Measurements from ENCODE around the gene MRM3. TPM values are rescaled to one million over a fixed set of nuclear protein-coding genes. Genes with fewer than 3 reads are reported as not detected.

The MRM3 gene
- total RNA-seq, 4 donors from 2014 or later: 18.6 to 29.1 (median 24.8) TPM

DNA sequence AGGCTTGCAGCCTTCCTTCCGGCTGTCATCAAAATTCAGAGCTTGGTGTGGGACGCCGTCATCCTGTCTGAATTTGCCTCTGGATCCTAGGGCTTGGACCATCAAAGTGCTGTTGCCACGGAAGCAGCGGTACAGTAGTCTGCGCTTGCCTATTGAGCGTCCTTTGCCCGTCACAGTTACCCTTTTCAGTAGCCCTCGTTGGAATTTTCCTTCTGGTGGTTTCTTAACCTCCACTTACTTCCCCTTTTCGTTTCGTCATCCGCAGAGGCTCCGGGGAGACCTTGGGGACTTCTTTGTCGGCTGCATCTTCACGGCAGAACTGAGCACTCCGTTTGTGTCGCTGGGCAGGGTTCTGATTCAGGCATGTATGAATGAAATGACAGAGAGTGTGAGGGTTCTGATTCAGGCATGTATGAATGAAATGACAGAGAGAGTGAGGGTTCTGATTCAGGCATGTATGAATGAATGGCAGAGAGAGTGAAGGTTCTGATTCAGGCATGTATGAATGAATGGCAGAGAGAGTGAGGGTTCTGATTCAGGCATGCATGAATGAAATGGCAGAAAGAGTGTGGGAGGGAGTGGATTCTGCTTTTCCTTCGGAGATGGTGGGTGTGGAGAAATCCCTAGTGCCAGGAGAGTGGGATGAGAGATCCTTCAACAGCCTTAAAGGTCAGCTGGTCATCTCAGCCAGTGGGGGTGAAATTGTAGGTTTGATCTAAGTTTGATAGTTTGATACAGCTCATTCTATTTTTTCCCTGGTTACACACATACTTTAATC lies 41.7 kb upstream of the MRM3 start:
- H3K36me3 ChIP-seq: peaks cover 0 to 72% (median 10%) of the 10 kb centered on the region in 3 donors
- WGBS, 2 donors: 57 to 63% methylated on average over 18 of the region's 18 CpGs
- H3K27ac ChIP-seq: no peak overlapping the region

DNA sequence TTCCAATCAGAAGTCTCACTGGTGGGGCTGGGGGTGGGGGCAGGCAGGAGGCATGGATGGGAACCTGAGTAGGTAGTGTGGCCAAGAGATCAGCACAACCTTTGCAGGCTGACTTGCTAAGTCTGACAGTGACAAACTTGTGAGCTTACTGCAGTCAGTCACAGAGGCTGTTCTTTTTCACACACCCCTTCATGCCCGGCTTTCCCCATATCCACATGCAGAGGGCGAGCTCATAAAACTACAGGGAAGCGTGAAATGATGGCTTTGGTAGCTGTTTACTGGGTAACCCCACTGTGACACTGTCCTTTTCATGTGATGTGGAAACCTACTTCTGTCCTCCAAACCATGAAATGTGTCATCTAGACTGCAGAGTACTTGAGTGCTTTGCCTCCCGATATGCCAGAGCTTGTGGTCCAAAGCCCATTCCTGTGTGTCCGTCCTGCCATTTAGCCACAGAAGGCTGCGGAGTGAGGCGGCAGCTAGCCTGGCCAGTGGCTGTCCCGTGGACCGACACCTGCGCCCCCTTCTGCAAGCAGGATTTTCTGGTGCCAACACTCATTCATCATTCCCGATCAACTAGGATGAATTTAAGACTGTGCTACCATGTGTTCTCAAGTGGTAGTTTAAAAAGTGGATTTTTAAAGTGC lies 39.9 kb upstream of the MRM3 start:
- H3K27ac ChIP-seq: no peak overlapping the region
- H3K27me3 ChIP-seq: no peaks in the 10 kb centered on the region
- TF ChIP-seq POLR2A (IDR thresholded peaks at IDR 0.05) (no peak), EP300 (IDR thresholded peaks at IDR 0.05) (no peak)
- TF ChIP-seq, protein P1, sequence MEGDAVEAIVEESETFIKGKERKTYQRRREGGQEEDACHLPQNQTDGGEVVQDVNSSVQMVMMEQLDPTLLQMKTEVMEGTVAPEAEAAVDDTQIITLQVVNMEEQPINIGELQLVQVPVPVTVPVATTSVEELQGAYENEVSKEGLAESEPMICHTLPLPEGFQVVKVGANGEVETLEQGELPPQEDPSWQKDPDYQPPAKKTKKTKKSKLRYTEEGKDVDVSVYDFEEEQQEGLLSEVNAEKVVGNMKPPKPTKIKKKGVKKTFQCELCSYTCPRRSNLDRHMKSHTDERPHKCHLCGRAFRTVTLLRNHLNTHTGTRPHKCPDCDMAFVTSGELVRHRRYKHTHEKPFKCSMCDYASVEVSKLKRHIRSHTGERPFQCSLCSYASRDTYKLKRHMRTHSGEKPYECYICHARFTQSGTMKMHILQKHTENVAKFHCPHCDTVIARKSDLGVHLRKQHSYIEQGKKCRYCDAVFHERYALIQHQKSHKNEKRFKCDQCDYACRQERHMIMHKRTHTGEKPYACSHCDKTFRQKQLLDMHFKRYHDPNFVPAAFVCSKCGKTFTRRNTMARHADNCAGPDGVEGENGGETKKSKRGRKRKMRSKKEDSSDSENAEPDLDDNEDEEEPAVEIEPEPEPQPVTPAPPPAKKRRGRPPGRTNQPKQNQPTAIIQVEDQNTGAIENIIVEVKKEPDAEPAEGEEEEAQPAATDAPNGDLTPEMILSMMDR (IDR thresholded peaks at IDR 0.05): no peak
- peaks cover 0 to 7% (median 0%) of the 10 kb centered on the region in 4 donors for H3K4me1 ChIP-seq
- no peak overlapping the region for H3K4me3 ChIP-seq
- DNase-seq (ENCODE audit: low spot score in 2 of 2): no peak
- no peaks in the 10 kb centered on the region for H3K9me3 ChIP-seq
- 80 to 89% methylated on average over 11 of the region's 11 CpGs for WGBS, 2 donors
- peaks cover 0 to 91% (median 24%) of the 10 kb centered on the region in 3 donors for H3K36me3 ChIP-seq

More for the DNA sequence above, 41.7 kb upstream of the MRM3 start:
- no peak overlapping the region for H3K4me3 ChIP-seq
- no peak for DNase-seq (ENCODE audit: low spot score in 2 of 2)
- H3K9me3 ChIP-seq: no peaks in the 10 kb centered on the region
- peaks cover 0 to 7% (median 0%) of the 10 kb centered on the region in 4 donors for H3K4me1 ChIP-seq
- H3K27me3 ChIP-seq: no peaks in the 10 kb centered on the region
- TF ChIP-seq POLR2A (IDR thresholded peaks at IDR 0.05): no peak

DNA sequence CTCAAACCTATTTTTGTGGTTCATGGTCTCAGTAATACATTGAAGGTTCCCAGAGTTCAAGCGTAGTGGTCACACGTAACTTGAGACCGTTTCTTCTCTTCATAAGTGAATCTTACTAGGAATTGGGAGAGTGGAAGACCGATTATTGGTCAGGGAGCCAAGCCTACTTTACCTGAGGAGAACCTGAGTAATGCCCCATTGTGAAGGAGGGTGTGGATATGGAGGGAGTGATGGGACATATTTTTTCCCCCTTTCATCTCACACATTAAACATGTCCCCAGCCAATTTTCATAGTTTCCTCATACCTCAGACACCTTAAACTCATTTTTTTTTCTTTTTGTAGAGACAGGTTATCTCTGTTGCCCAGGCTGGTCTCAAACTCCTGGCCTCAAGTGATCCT lies 39.0 kb upstream of the MRM3 start:
- TF ChIP-seq, protein P1 (IDR thresholded peaks at IDR 0.05): no peak
- TF ChIP-seq EP300 (IDR thresholded peaks at IDR 0.05) (no peak), POLR2A (IDR thresholded peaks at IDR 0.05) (no peak)
- DNase-seq (ENCODE audit: low spot score in 2 of 2): no peak
- WGBS, 2 donors: 93 to 95% methylated on average over 4 of the region's 4 CpGs
- H3K9me3 ChIP-seq: no peaks in the 10 kb centered on the region
- peaks cover 0 to 98% (median 29%) of the 10 kb centered on the region in 3 donors for H3K36me3 ChIP-seq
- H3K27ac ChIP-seq: no peak overlapping the region
- no peaks in the 10 kb centered on the region for H3K27me3 ChIP-seq
- no peak overlapping the region for H3K4me3 ChIP-seq
- peaks cover 0 to 7% (median 0%) of the 10 kb centered on the region in 4 donors for H3K4me1 ChIP-seq

DNA sequence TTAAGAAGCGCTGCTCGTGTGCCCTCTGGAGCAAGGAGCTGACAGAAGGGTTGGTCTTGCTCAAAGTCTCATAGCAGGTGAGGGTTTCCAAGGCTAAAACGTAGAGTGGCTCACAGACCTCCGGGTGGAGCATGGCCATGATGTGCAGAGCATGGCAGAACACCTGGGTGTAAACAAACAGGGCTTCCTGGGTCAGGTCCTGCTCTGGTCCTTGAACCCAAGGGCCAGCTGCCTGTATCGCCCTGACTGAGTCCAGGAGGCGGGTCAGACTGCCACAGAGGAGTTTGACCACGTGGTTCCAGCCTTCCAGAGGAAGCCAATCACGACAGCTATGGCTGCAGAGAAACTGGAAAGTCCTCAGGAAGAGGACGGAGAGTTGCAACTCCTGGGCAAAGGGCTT lies 37.2 kb upstream of the MRM3 start:
- no peaks in the 10 kb centered on the region for H3K9me3 ChIP-seq

GRCh38 chr17:745406-745805 lies 36.7 kb upstream of the MRM3 start:
- peaks cover 0 to 84% (median 29%) of the 10 kb centered on the region in 3 donors for H3K36me3 ChIP-seq
- H3K9me3 ChIP-seq: no peaks in the 10 kb centered on the region
- TF ChIP-seq EP300 (IDR thresholded peaks at IDR 0.05) (no peak), POLR2A (IDR thresholded peaks at IDR 0.05) (no peak)
- TF ChIP-seq, protein P1 (IDR thresholded peaks at IDR 0.05): no peak

More for the DNA sequence above, 37.2 kb upstream of the MRM3 start:
- no peak for DNase-seq (ENCODE audit: low spot score in 2 of 2)
- H3K36me3 ChIP-seq: peaks cover 0 to 88% (median 29%) of the 10 kb centered on the region in 3 donors
- H3K27ac ChIP-seq: no peak overlapping the region
- no peak overlapping the region for H3K4me3 ChIP-seq
- 87 to 93% methylated on average over 9 of the region's 9 CpGs for WGBS, 2 donors
- TF ChIP-seq, protein P1 (IDR thresholded peaks at IDR 0.05): no peak
- TF ChIP-seq EP300 (IDR thresholded peaks at IDR 0.05): no peak
- TF ChIP-seq POLR2A (IDR thresholded peaks at IDR 0.05): no peak
- no peaks in the 10 kb centered on the region for H3K27me3 ChIP-seq
- peaks cover 0 to 8% (median under 1%) of the 10 kb centered on the region in 4 donors for H3K4me1 ChIP-seq

More at GRCh38 chr17:745406-745805, 36.7 kb upstream of the MRM3 start:
- Histone ChIP-seq H3K27me3 (no peaks in the 10 kb centered on the region), H3K4me3 (no peak overlapping the region), H3K27ac (no peak overlapping the region), H3K4me1 (peaks cover 0 to 8% (median 3%) of the 10 kb centered on the region in 4 donors)
- no peak for DNase-seq (ENCODE audit: low spot score in 2 of 2)
- WGBS, 2 donors: 88 to 92% methylated on average over 11 of the region's 11 CpGs
